ENCODE results near the gene AMFR. TPM values are rescaled to one million over a fixed set of nuclear protein-coding genes. Genes with fewer than 3 reads are reported as not detected.

AMFR gene
- 113 and 124 TPM in 2 replicates for total RNA-seq (2014; rRNA removed; shearing (Covaris generic))

GRCh38 chr16:56425439-56425832 lies at the start of gene AMFR:
TSS of gene AMFR (minus strand) at chr16:56425545. CDS start at chr16:56425327, 218 bp downstream.

GRCh38 chr16:56450986-56451752 lies 25.8 kb upstream of the AMFR start, which contains the start of the genes NUDT21 and OGFOD1:
TSS of gene NUDT21 (minus strand) at chr16:56451332. CDS start at chr16:56451202, 130 bp downstream.
TSS of gene OGFOD1 (plus strand) at chr16:56451554. CDS start at chr16:56451613, 59 bp downstream.

Other genes starting within 250 kb of the AMFR start
- gene GNAO1, start 234.1 kb downstream of the AMFR start, total RNA-seq (2014; rRNA removed; shearing (Covaris generic)) = 1.8 and 6.1 TPM in 2 replicates
- 150 and 229 TPM in 2 replicates for gene NUDT21, start 25.8 kb upstream of the AMFR start, total RNA-seq (2014; rRNA removed; shearing (Covaris generic))
- gene OGFOD1, start 26.0 kb upstream of the AMFR start, total RNA-seq (2014; rRNA removed; shearing (Covaris generic)) = 142 TPM in 2 replicates
- gene BBS2, start 94.5 kb upstream of the AMFR start, total RNA-seq (2014; rRNA removed; shearing (Covaris generic)) = 29.0 and 31.5 TPM in 2 replicates
- gene MT4, start 139.5 kb upstream of the AMFR start, total RNA-seq (2014; rRNA removed; shearing (Covaris generic)) = not detected in 2 replicates
- not detected in 2 replicates for gene MT3, start 164.0 kb upstream of the AMFR start, total RNA-seq (2014; rRNA removed; shearing (Covaris generic))
- 462 and 566 TPM in 2 replicates for gene MT2A, start 183.0 kb upstream of the AMFR start, total RNA-seq (2014; rRNA removed; shearing (Covaris generic))
- not detected in 2 replicates for gene MT1E, start 200.2 kb upstream of the AMFR start, total RNA-seq (2014; rRNA removed; shearing (Covaris generic))
- not detected in 2 replicates for gene MT1M, start 207.1 kb upstream of the AMFR start, total RNA-seq (2014; rRNA removed; shearing (Covaris generic))
- gene MT1A, start 213.1 kb upstream of the AMFR start, total RNA-seq (2014; rRNA removed; shearing (Covaris generic)) = not detected in 2 replicates
- not detected in 2 replicates for gene MT1B, start 226.3 kb upstream of the AMFR start, total RNA-seq (2014; rRNA removed; shearing (Covaris generic))
- gene MT1F, start 232.4 kb upstream of the AMFR start, total RNA-seq (2014; rRNA removed; shearing (Covaris generic)) = not detected in 2 replicates
- gene MT1G, start 242.5 kb upstream of the AMFR start, total RNA-seq (2014; rRNA removed; shearing (Covaris generic)) = not detected in 2 replicates
- not detected in 2 replicates for gene MT1H, start 244.3 kb upstream of the AMFR start, total RNA-seq (2014; rRNA removed; shearing (Covaris generic))